ENCODE measurements around the gene PEPD. TPM values are rescaled to one million over a fixed set of nuclear protein-coding genes. Genes with fewer than 3 reads are reported as not detected.

PEPD gene
- total and polyA plus RNA-seq, 2 of the 4 experiments (the other 2 are of a cell fraction) = 36.7 to 88.4 TPM

GRCh38 chr19:33428627-33429125 is 92.9 kb downstream of the PEPD start:
- H2BK20ac ChIP-seq (ENCODE audit: low read depth, low read length) = no peak overlapping the region
- no peaks in the 10 kb centered on the region for H3K9me1 ChIP-seq (ENCODE audit: insufficient read depth, low read length)
- no peak overlapping the region for H3K4ac ChIP-seq (ENCODE audit: low read depth, low read length)
- BruUV-seq (replicated peaks) = no TSS peak
- H3K9ac ChIP-seq (ENCODE audit: low read depth, low read length) = no peak overlapping the region
- H3K23ac ChIP-seq (ENCODE audit: low read depth, low read length) = no peak overlapping the region
- H2AFZ ChIP-seq (replicated peaks; ENCODE audit: low read length, poor library complexity) = no peak overlapping the region
- H3K14ac ChIP-seq (replicated peaks; ENCODE audit: low read depth, low read length) = no peak overlapping the region
- H3K4me2 ChIP-seq (ENCODE audit: low read depth, low read length) = no peak overlapping the region
- no peaks in the 10 kb centered on the region for H3K36me3 ChIP-seq (ENCODE audit: control insufficient read depth, insufficient read depth, low read length)
- CTCF ChIA-PET = interaction anchor here (1.2 kb wide), 1 partner anchor 339 kb away, joined by 3 read pairs; no protein-coding TSS in a partner anchor
- in situ Hi-C loops (cut with MboI; ENCODE audit: low sequenced_read_pairs) (loop anchor here (5.0 kb wide), 1 partner anchor 344 kb away; no protein-coding TSS in a partner anchor), dilution Hi-C loops (cut with HindIII; ENCODE audit: low sequenced_read_pairs, unreplicated experiment) (no loop called here), intact Hi-C loops (cut with micrococcal nuclease) (no loop called here)
- H2BK15ac ChIP-seq (ENCODE audit: low read depth, low read length) = no peak overlapping the region
- no peaks in the 10 kb centered on the region for H3K79me1 ChIP-seq (ENCODE audit: low read depth in 1 of 2, low read length in 2 of 2)
- no peaks in the 10 kb centered on the region for H3K4me1 ChIP-seq (ENCODE audit: control insufficient read depth, insufficient read depth, low read length)
- POLR2A ChIA-PET (ENCODE audit: unreplicated experiment) = no interaction called here
- WGBS, 2 experiments (ENCODE audit: extremely low coverage in 2 of 2, insufficient read length in 1 of 2) = 93% methylated on average over 3 of the region's 5 CpGs; no CpG with 5 or more reads in 1 of the 2 experiments
- DNase-seq (no peak), ATAC-seq (ENCODE audit: low read depth) (no peak)
- no peak overlapping the region for H2BK5ac ChIP-seq (ENCODE audit: low read depth, low read length, poor library complexity, severe bottlenecking)
- no peak overlapping the region for H4K8ac ChIP-seq (ENCODE audit: low read depth in 2 of 2, low read length in 2 of 2)
- no peak overlapping the region for H3K56ac ChIP-seq (ENCODE audit: extremely low read depth, insufficient read depth, low read length)
- no peak overlapping the region for H2AK9ac ChIP-seq (replicated peaks; ENCODE audit: low read depth, low read length, poor library complexity)
- H4K20me1 ChIP-seq (ENCODE audit: insufficient read depth, low read length) = 0 out of 2 replicates have a peak, but pooled peaks cover 4% of the 10 kb centered on the region
- no peaks in the 10 kb centered on the region for H3K27me3 ChIP-seq (ENCODE audit: control insufficient read depth, insufficient read depth, low read length)
- H3K9me3 ChIP-seq (ENCODE audit: control insufficient read depth, insufficient read depth, low read length) = no peaks in the 10 kb centered on the region
- no peak overlapping the region for H4K5ac ChIP-seq (ENCODE audit: low read depth, low read length)
- H2BK120ac ChIP-seq (ENCODE audit: low read depth, low read length) = no peak overlapping the region
- H2AK5ac ChIP-seq (ENCODE audit: low read depth, low read length) = no peak overlapping the region
- H3K27ac ChIP-seq (ENCODE audit: insufficient read depth, low read length) = no peak overlapping the region
- no peak for TF ChIP-seq SMC3 (IDR thresholded peaks at IDR 0.05; ENCODE audit: low read depth, low read length)
- TF ChIP-seq NFE2L2 (IDR thresholded peaks at IDR 0.05; ENCODE audit: low read depth, low read length) = no peak
- TF ChIP-seq BHLHE40 (IDR thresholded peaks at IDR 0.05; ENCODE audit: low read depth, low read length) = no peak
- TF ChIP-seq RCOR1 (IDR thresholded peaks at IDR 0.05; ENCODE audit: insufficient replicate concordance, low read length) = no peak
- TF ChIP-seq RFX5 (IDR thresholded peaks at IDR 0.05; ENCODE audit: low read depth, low read length) = no peak
- H4K91ac ChIP-seq (ENCODE audit: insufficient read depth, low read depth, low read length) = no peak overlapping the region
- H3K18ac ChIP-seq (ENCODE audit: low read depth, low read length) = no peak overlapping the region
- H3K4me3 ChIP-seq (ENCODE audit: insufficient read depth, low read depth, low read length) = no peak overlapping the region
